GM23248 (cell line): ENCODE results near the gene GABBR2. TPM values are rescaled to one million over a fixed set of nuclear protein-coding genes. Genes with fewer than 3 reads are reported as not detected.
A peak's percentile ranks its signal among the peaks of the same experiment; 100 is the strongest.

Source experiments
- DNase-seq: peaks from one replicate; pipeline ENCODE4 v3.0.0-alpha.2; 2015
- H2AFZ ChIP-seq: fragments of 200-600 bp; sonication (generic); 2 replicates; pipeline ENCODE4 v1.6.1; 2016; ENCODE audit warnings: antibody characterized with exemption
- H3F3A ChIP-seq: fragments of 200-600 bp; sonication (generic); 2 replicates; pipeline ENCODE4 v1.6.1; 2016; ENCODE audit warnings: mild to moderate bottlenecking, antibody characterized with exemption, mixed run types; ENCODE audit not compliant: insufficient read depth
- H3K27ac ChIP-seq: fragments of 200-600 bp; sonication (generic); 2 replicates; pipeline ENCODE4 v1.5.1; 2016; ENCODE audit warnings: mild to moderate bottlenecking
- H3K27me3 ChIP-seq: fragments of 200-600 bp; sonication (generic); replicated peaks from 2 replicates; pipeline ENCODE4 v1.6.1; 2016; ENCODE audit warnings: mild to moderate bottlenecking; ENCODE audit not compliant: insufficient read depth
- H3K36me3 ChIP-seq: fragments of 200-600 bp; sonication (generic); 2 replicates; pipeline ENCODE4 v1.6.1; 2016; ENCODE audit warnings: low read depth, mild to moderate bottlenecking
- H3K4me1 ChIP-seq: fragments of 200-600 bp; sonication (generic); 2 replicates; pipeline ENCODE4 v1.6.1; 2016; ENCODE audit warnings: mild to moderate bottlenecking; ENCODE audit not compliant: insufficient read depth
- H3K4me2 ChIP-seq: fragments of 200-600 bp; sonication (generic); one replicate; pipeline ENCODE4 v1.6.1; 2016; ENCODE audit warnings: mild to moderate bottlenecking; ENCODE audit not compliant: unreplicated experiment
- H3K4me3 ChIP-seq: fragments of 200-600 bp; sonication (generic); 2 replicates; pipeline ENCODE4 v1.5.1; 2016; ENCODE audit warnings: mild to moderate bottlenecking
- H3K79me2 ChIP-seq: fragments of 200-600 bp; sonication (generic); 2 replicates; pipeline ENCODE4 v1.6.1; 2016; ENCODE audit warnings: mild to moderate bottlenecking; ENCODE audit not compliant: insufficient read depth
- H3K9ac ChIP-seq: fragments of 200-600 bp; sonication (generic); 2 replicates; pipeline ENCODE4 v1.6.1; 2016; ENCODE audit warnings: mild to moderate bottlenecking
- H3K9me2 ChIP-seq: fragments of 200-600 bp; sonication (generic); 2 replicates; pipeline ENCODE4 v1.6.1; 2016; ENCODE audit warnings: mixed run types, mild to moderate bottlenecking, moderate library complexity; ENCODE audit not compliant: insufficient read depth
- H3K9me3 ChIP-seq: fragments of 200-600 bp; sonication (generic); one replicate; pipeline ENCODE4 v1.6.1; 2017; ENCODE audit warnings: low read depth
- H4K20me1 ChIP-seq: fragments of 200-600 bp; sonication (generic); 2 replicates; pipeline ENCODE4 v1.6.0; 2016; ENCODE audit not compliant: insufficient read depth
- EZH2 ChIP-seq: fragments of 200-600 bp; sonication (generic); IDR thresholded peaks from 2 replicates; pipeline ENCODE4 v1.6.1; 2018; ENCODE audit warnings: antibody characterized with exemption, mild to moderate bottlenecking; ENCODE audit not compliant: insufficient read depth, poor library complexity, severe bottlenecking
- EZH2phosphoT487 ChIP-seq: fragments of 200-600 bp; sonication (generic); IDR thresholded peaks from 2 replicates; pipeline ENCODE4 v1.6.1; 2018; ENCODE audit warnings: antibody characterized with exemption, moderate library complexity, mild to moderate bottlenecking, low read depth; ENCODE audit not compliant: insufficient read depth
- WGBS, 2 experiments: methylation state at CpG; one replicate each; pipeline ENCODE4 v1.1.6; 2015 to 2017; ENCODE audit warnings: low lambda C conversion rate in 2 of 2, low coverage in 1 of 2; ENCODE audit errors: missing lambda C conversion rate in 2 of 2; 5-methylcytosine and 5-hydroxymethylcytosine counted together
- in situ Hi-C: fragments of 300-500 bp; cut with MboI; formaldehyde crosslinking; loops from 2 replicates; pipeline ENCODE4 v1.15.0; 2020
- polyA plus RNA-seq: library from polyadenylated mRNA; unstranded; fragments of >200 nt; fragmentation: Nextera tagmentation; extraction: Ambion mirVana; gene quantifications from 2 replicates; pipeline ENCODE4 v1.2.1, GENCODE V29; 2016
- total RNA-seq: library from RNA; depleted of rRNA; stranded (reverse); fragments of >200 nt; shearing (Covaris generic); gene quantifications from 2 replicates; pipeline ENCODE4 v1.2.3, GENCODE V29; 2014

GABBR2 gene
- total and polyA plus RNA-seq, 2 experiments from 2014 or later: 7.5 to 13.4 TPM

GRCh38 chr9:98365781-98366180 is 343.0 kb downstream of the GABBR2 start:
- no peak overlapping the region for H3K9ac ChIP-seq
- H3K27ac ChIP-seq: no peak overlapping the region
- H3K4me2 ChIP-seq: no peak overlapping the region
- H3K27me3 ChIP-seq: no peaks in the 10 kb centered on the region
- H4K20me1 ChIP-seq: no peaks in the 10 kb centered on the region
- no peak for TF ChIP-seq EZH2
- no peak for TF ChIP-seq EZH2phosphoT487
- 86 to 89% methylated on average over 1 of the region's 1 CpG for WGBS, 2 experiments
- no peak for DNase-seq
- no peaks in the 10 kb centered on the region for H3F3A ChIP-seq
- no peaks in the 10 kb centered on the region for H3K79me2 ChIP-seq
- in situ Hi-C loops: no loop called here
- no peak overlapping the region for H2AFZ ChIP-seq
- H3K9me3 ChIP-seq: no peaks in the 10 kb centered on the region
- H3K4me1 ChIP-seq: no peaks in the 10 kb centered on the region
- H3K4me3 ChIP-seq: no peak overlapping the region
- no peaks in the 10 kb centered on the region for H3K9me2 ChIP-seq
- H3K36me3 ChIP-seq: no peaks in the 10 kb centered on the region

GRCh38 chr9:98365227-98365669 is 343.5 kb downstream of the GABBR2 start:
- H3K36me3 ChIP-seq: no peaks in the 10 kb centered on the region
- in situ Hi-C loops: no loop called here
- no peak overlapping the region for H3K27ac ChIP-seq
- 90% methylated on average over 1 of the region's 1 CpG for WGBS, 2 experiments
- no peaks in the 10 kb centered on the region for H3K79me2 ChIP-seq
- no peaks in the 10 kb centered on the region for H3K9me3 ChIP-seq
- no peaks in the 10 kb centered on the region for H4K20me1 ChIP-seq
- TF ChIP-seq EZH2 (no peak), EZH2phosphoT487 (no peak)
- no peak overlapping the region for H3K4me3 ChIP-seq
- no peaks in the 10 kb centered on the region for H3K4me1 ChIP-seq
- H3K27me3 ChIP-seq: no peaks in the 10 kb centered on the region
- H2AFZ ChIP-seq: no peak overlapping the region
- no peaks in the 10 kb centered on the region for H3F3A ChIP-seq
- H3K9ac ChIP-seq: no peak overlapping the region
- H3K9me2 ChIP-seq: no peaks in the 10 kb centered on the region
- peak; percentile 23 for DNase-seq
- H3K4me2 ChIP-seq: no peak overlapping the region

GRCh38 chr9:98364086-98364485 is 344.6 kb downstream of the GABBR2 start:
- in situ Hi-C loops: no loop called here
- Histone ChIP-seq H3K4me3 (no peak overlapping the region), H3K4me1 (no peaks in the 10 kb centered on the region), H3K27me3 (no peaks in the 10 kb centered on the region), H3K4me2 (no peak overlapping the region), H4K20me1 (no peaks in the 10 kb centered on the region), H3K79me2 (no peaks in the 10 kb centered on the region), H3K9ac (no peak overlapping the region), H2AFZ (no peak overlapping the region), H3K9me3 (no peaks in the 10 kb centered on the region), H3K27ac (no peak overlapping the region), H3K9me2 (no peaks in the 10 kb centered on the region), H3K36me3 (no peaks in the 10 kb centered on the region), H3F3A (no peaks in the 10 kb centered on the region)
- no peak for DNase-seq
- 58 to 75% methylated on average over 4 of the region's 4 CpGs for WGBS, 2 experiments
- no peak for TF ChIP-seq EZH2
- no peak for TF ChIP-seq EZH2phosphoT487

GRCh38 chr9:98363644-98364043 is 345.1 kb downstream of the GABBR2 start:
- Histone ChIP-seq H3K9ac (no peak overlapping the region), H3K4me1 (no peaks in the 10 kb centered on the region), H2AFZ (no peak overlapping the region), H3K27me3 (no peaks in the 10 kb centered on the region), H3K36me3 (no peaks in the 10 kb centered on the region), H3F3A (no peaks in the 10 kb centered on the region), H3K79me2 (no peaks in the 10 kb centered on the region), H3K9me2 (no peaks in the 10 kb centered on the region), H4K20me1 (no peaks in the 10 kb centered on the region), H3K4me2 (no peak overlapping the region), H3K4me3 (no peak overlapping the region), H3K27ac (no peak overlapping the region), H3K9me3 (no peaks in the 10 kb centered on the region)
- no peak for TF ChIP-seq EZH2phosphoT487
- TF ChIP-seq EZH2: no peak
- DNase-seq: no peak
- WGBS, 2 experiments: 73 to 78% methylated on average over 6 of the region's 6 CpGs
- in situ Hi-C loops: no loop called here

- TF ChIP-seq EZH2phosphoT487 (no peak), EZH2 (no peak)
- Histone ChIP-seq H3K4me3 (no peak overlapping the region), H3K4me1 (peaks cover 8% of the 10 kb centered on the region), H3K36me3 (no peaks in the 10 kb centered on the region), H3K27me3 (no peaks in the 10 kb centered on the region), H3K9me2 (no peaks in the 10 kb centered on the region), H3K79me2 (no peaks in the 10 kb centered on the region), H3K27ac (no peak overlapping the region), H3K4me2 (no peak overlapping the region), H3F3A (peaks cover 5% of the 10 kb centered on the region; the same call in 1 of the 2 replicates), H4K20me1 (no peaks in the 10 kb centered on the region), H2AFZ (no peak overlapping the region), H3K9me3 (no peaks in the 10 kb centered on the region), H3K9ac (no peak overlapping the region)
- no peak for DNase-seq
- in situ Hi-C loops: no loop called here
- 70 to 76% methylated on average over 11 of the region's 11 CpGs for WGBS, 2 experiments
These were observed 346.0 kb downstream of the GABBR2 start for GRCh38 chr9:98362624-98363252.
